ENCODE results near the gene WDR90. TPM values are rescaled to one million over a fixed set of nuclear protein-coding genes. Genes with fewer than 3 reads are reported as not detected.

Gene WDR90
- total and polyA plus RNA-seq, 2 of the 13 experiments (the other 11 are each of a cell fraction or from before 2014, with no cell fraction given) = 14.9 to 28.9 TPM

DNA sequence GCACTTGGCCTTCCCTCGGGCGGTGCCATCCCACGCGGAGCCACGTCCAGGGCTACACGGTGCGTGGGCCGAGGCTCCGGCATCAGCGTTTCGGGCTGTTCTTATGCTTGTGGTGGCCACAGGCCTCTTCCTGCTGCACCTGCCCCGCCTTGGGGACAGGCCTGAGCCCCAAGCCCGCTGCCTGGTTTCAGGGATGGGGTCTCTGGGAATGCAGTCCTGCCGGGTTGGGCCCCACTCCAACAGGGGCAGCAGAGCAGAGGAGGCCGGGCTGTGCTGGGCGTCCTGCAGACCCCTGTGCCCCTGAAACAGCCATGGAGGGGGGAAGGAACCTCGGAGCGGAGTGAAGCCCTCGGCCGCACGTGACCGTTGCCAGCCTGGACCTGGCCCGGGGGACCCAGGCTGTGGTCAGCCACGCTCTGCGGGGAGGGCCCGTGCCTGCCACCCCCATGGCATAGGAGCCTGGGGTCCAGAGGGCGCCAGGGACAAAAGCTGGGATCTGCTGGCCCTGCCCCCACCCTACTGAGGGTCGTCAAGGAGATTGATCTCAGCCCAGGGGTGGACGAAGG lies 18.8 kb upstream of the WDR90 start (continued):
- TF ChIP-seq CHD4 (IDR thresholded peaks at IDR 0.05; ENCODE audit: borderline replicate concordance, low read length) = 0 out of 2 replicates have a peak, but pooled peaks have one; percentile 19
- peak; percentile 73; the same call in 1 of the 2 replicates for TF ChIP-seq ZNF766 (CRISPR knock-in tag; IDR thresholded peaks at IDR 0.05; ENCODE audit: borderline replicate concordance)
- TF ChIP-seq XBP1 (CRISPR knock-in tag; IDR thresholded peaks at IDR 0.05) = 0 out of 2 replicates have a peak, but pooled peaks have one; percentile 40
- TF ChIP-seq, protein P1, sequence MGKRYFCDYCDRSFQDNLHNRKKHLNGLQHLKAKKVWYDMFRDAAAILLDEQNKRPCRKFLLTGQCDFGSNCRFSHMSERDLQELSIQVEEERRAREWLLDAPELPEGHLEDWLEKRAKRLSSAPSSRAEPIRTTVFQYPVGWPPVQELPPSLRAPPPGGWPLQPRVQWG (CRISPR knock-in tag; IDR thresholded peaks at IDR 0.05; ENCODE audit: borderline replicate concordance, low read depth) = no peak
- TF ChIP-seq ZNF232 (CRISPR knock-in tag; IDR thresholded peaks at IDR 0.05; ENCODE audit: borderline replicate concordance) = peak; percentile 92
- no peak for TF ChIP-seq ETV6 (CRISPR knock-in tag; conservative IDR thresholded peaks at IDR 0.05)
- no peak for TF ChIP-seq TOE1 (CRISPR knock-in tag; IDR thresholded peaks at IDR 0.05)
- TF ChIP-seq ZNF557 (CRISPR knock-in tag; IDR thresholded peaks at IDR 0.05) = no peak
- no peak for TF ChIP-seq NR3C1 (CRISPR knock-in tag; IDR thresholded peaks at IDR 0.05)
- TF ChIP-seq, protein P2, sequence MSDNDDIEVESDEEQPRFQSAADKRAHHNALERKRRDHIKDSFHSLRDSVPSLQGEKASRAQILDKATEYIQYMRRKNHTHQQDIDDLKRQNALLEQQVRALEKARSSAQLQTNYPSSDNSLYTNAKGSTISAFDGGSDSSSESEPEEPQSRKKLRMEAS (IDR thresholded peaks at IDR 0.05) = peak; percentile 79
- TF ChIP-seq, protein P3, sequence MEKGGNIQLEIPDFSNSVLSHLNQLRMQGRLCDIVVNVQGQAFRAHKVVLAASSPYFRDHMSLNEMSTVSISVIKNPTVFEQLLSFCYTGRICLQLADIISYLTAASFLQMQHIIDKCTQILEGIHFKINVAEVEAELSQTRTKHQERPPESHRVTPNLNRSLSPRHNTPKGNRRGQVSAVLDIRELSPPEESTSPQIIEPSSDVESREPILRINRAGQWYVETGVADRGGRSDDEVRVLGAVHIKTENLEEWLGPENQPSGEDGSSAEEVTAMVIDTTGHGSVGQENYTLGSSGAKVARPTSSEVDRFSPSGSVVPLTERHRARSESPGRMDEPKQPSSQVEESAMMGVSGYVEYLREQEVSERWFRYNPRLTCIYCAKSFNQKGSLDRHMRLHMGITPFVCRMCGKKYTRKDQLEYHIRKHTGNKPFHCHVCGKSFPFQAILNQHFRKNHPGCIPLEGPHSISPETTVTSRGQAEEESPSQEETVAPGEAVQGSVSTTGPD (CRISPR knock-in tag; IDR thresholded peaks at IDR 0.05) = no peak
- TF ChIP-seq ZNF160 (CRISPR knock-in tag; IDR thresholded peaks at IDR 0.05) = 0 out of 2 replicates have a peak, but pooled peaks have one; percentile 23
- TF ChIP-seq, protein P4, sequence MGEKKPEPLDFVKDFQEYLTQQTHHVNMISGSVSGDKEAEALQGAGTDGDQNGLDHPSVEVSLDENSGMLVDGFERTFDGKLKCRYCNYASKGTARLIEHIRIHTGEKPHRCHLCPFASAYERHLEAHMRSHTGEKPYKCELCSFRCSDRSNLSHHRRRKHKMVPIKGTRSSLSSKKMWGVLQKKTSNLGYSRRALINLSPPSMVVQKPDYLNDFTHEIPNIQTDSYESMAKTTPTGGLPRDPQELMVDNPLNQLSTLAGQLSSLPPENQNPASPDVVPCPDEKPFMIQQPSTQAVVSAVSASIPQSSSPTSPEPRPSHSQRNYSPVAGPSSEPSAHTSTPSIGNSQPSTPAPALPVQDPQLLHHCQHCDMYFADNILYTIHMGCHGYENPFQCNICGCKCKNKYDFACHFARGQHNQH (CRISPR knock-in tag; IDR thresholded peaks at IDR 0.05) = no peak
- TF ChIP-seq SCMH1 (CRISPR knock-in tag; IDR thresholded peaks at IDR 0.05; ENCODE audit: borderline replicate concordance) = no peak
- TF ChIP-seq SMAD1 (CRISPR knock-in tag; IDR thresholded peaks at IDR 0.05; ENCODE audit: borderline replicate concordance, low read depth) = no peak
- TF ChIP-seq ZBTB7B (CRISPR knock-in tag; IDR thresholded peaks at IDR 0.05) = 0 out of 2 replicates have a peak, but pooled peaks have one; percentile 55
- TF ChIP-seq, protein P5, sequence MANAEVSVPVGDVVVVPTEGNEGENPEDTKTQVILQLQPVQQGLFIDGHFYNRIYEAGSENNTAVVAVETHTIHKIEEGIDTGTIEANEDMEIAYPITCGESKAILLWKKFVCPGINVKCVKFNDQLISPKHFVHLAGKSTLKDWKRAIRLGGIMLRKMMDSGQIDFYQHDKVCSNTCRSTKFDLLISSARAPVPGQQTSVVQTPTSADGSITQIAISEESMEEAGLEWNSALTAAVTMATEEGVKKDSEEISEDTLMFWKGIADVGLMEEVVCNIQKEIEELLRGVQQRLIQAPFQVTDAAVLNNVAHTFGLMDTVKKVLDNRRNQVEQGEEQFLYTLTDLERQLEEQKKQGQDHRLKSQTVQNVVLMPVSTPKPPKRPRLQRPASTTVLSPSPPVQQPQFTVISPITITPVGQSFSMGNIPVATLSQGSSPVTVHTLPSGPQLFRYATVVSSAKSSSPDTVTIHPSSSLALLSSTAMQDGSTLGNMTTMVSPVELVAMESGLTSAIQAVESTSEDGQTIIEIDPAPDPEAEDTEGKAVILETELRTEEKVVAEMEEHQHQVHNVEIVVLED (CRISPR knock-in tag; IDR thresholded peaks at IDR 0.05; ENCODE audit: borderline replicate concordance) = no peak
- peak; percentile 73; the same call in 1 of the 2 replicates for TF ChIP-seq TP53 (CRISPR knock-in tag; conservative IDR thresholded peaks at IDR 0.05)
- peak; percentile 49; the same call in 1 of the 2 replicates for TF ChIP-seq KDM5B (CRISPR knock-in tag; IDR thresholded peaks at IDR 0.05; ENCODE audit: borderline replicate concordance)
- no peak for TF ChIP-seq FLYWCH1 (CRISPR knock-in tag; IDR thresholded peaks at IDR 0.05)
- peak; percentile 53 for TF ChIP-seq HDAC1 (CRISPR knock-in tag; IDR thresholded peaks at IDR 0.05)
- no peak for TF ChIP-seq PHB2 (IDR thresholded peaks at IDR 0.05; ENCODE audit: partially characterized antibody)
- TF ChIP-seq IRX3 (CRISPR knock-in tag; IDR thresholded peaks at IDR 0.05; ENCODE audit: borderline replicate concordance, low read depth) = no peak
- no peak for TF ChIP-seq NR2F6 (IDR thresholded peaks at IDR 0.05)
- 0 out of 2 replicates have a peak, but pooled peaks have one; percentile 62 for TF ChIP-seq NR2F6 (CRISPR knock-in tag; IDR thresholded peaks at IDR 0.05)
- no peak; the same call in 1 of the 2 replicates for TF ChIP-seq KAT7 (CRISPR knock-in tag; IDR thresholded peaks at IDR 0.05; ENCODE audit: borderline replicate concordance)
- no peak; the same call in 1 of the 2 replicates for TF ChIP-seq ZNF552 (CRISPR knock-in tag; IDR thresholded peaks at IDR 0.05; ENCODE audit: borderline replicate concordance)
- no peak for TF ChIP-seq MZF1 (CRISPR knock-in tag; IDR thresholded peaks at IDR 0.05; ENCODE audit: borderline replicate concordance)
